Measurements from ENCODE around the gene ANKRD10.

The ANKRD10 gene

GRCh38 chr13:110882972-110883371, 31.9 kb downstream of the ANKRD10 start:
- no peak for TF ChIP-seq CTCF (conservative IDR thresholded peaks at IDR 0.05; ENCODE audit: low read length)
- no peak overlapping the region for H3K4me3 ChIP-seq (ENCODE audit: low read length)
- peak; percentile 56 for DNase-seq (ENCODE audit: low read depth)

GRCh38 chr13:110881839-110882627, 32.8 kb downstream of the ANKRD10 start:
- peak; percentile 8 for DNase-seq (ENCODE audit: low read depth)
- no peak for TF ChIP-seq CTCF (conservative IDR thresholded peaks at IDR 0.05; ENCODE audit: low read length)

GRCh38 chr13:110880627-110881026, 34.2 kb downstream of the ANKRD10 start:
- no peak for DNase-seq (ENCODE audit: low read depth)
- TF ChIP-seq CTCF (conservative IDR thresholded peaks at IDR 0.05; ENCODE audit: low read length): no peak

More at GRCh38 chr13:110881839-110882627, 32.8 kb downstream of the ANKRD10 start:
- no peak overlapping the region for H3K4me3 ChIP-seq (ENCODE audit: low read length)

GRCh38 chr13:110879482-110879881, 35.4 kb downstream of the ANKRD10 start:
- no peak overlapping the region for H3K4me3 ChIP-seq (ENCODE audit: low read length)
- no peak for DNase-seq (ENCODE audit: low read depth)
- TF ChIP-seq CTCF (conservative IDR thresholded peaks at IDR 0.05; ENCODE audit: low read length): no peak

More at GRCh38 chr13:110880627-110881026, 34.2 kb downstream of the ANKRD10 start:
- H3K4me3 ChIP-seq (ENCODE audit: low read length): no peak overlapping the region

GRCh38 chr13:110877737-110878258, 37.1 kb downstream of the ANKRD10 start:
- DNase-seq (ENCODE audit: low read depth): no peak
- no peak overlapping the region for H3K4me3 ChIP-seq (ENCODE audit: low read length)
- TF ChIP-seq CTCF (conservative IDR thresholded peaks at IDR 0.05; ENCODE audit: low read length): no peak

- no peak for DNase-seq (ENCODE audit: low read depth)
- no peak for TF ChIP-seq CTCF (conservative IDR thresholded peaks at IDR 0.05; ENCODE audit: low read length)
- no peak overlapping the region for H3K4me3 ChIP-seq (ENCODE audit: low read length)
Observed at GRCh38 chr13:110876609-110877008, 38.3 kb downstream of the ANKRD10 start.

GRCh38 chr13:110875241-110875640, 39.6 kb downstream of the ANKRD10 start:
- no peak overlapping the region; the same call in 1 of the 2 replicates for H3K4me3 ChIP-seq (ENCODE audit: low read length)
- no peak for DNase-seq (ENCODE audit: low read depth)
- TF ChIP-seq CTCF (conservative IDR thresholded peaks at IDR 0.05; ENCODE audit: low read length): no peak
